Right lobe of liver (tissue), 6 donors: ENCODE measurements around the gene ZNF438. TPM values are rescaled to one million over a fixed set of nuclear protein-coding genes. Genes with fewer than 3 reads are reported as not detected.

Source experiments
- ATAC-seq, 4 donors: fragments of 200-7000 bp; cut with Tn5 transposase; one replicate each; pipeline ENCODE4 v1.9.1; 2020; ENCODE audit warnings: mild to moderate bottlenecking in 4 of 4, moderate library complexity in 4 of 4
- DNase-seq, 3 donors: peaks; one replicate each; pipeline ENCODE4 v3.0.0-alpha.2; 2020
- H3K27ac ChIP-seq, 3 donors: fragments of 200-600 bp; one replicate each; pipeline ENCODE4 v1.8.0; 2022
- H3K27me3 ChIP-seq, 2 donors: fragments of 200-600 bp; one replicate each; pipeline ENCODE4 v1.8.0; 2022
- H3K36me3 ChIP-seq, 4 donors: fragments of 200-600 bp; sonication (generic) in 1 of 4; one replicate each; pipeline versions ENCODE4 v1.5.1 to v1.8.0; 2017 to 2022; ENCODE audit warnings: control low read depth in 1 of 4
- H3K4me1 ChIP-seq, 4 donors: fragments of 200-600 bp; sonication (generic) in 1 of 4; one replicate each; pipeline versions ENCODE4 v1.5.1 to v1.8.0; 2017 to 2022; ENCODE audit warnings: control low read depth in 1 of 4
- H3K4me3 ChIP-seq, 3 donors: fragments of 200-600 bp; one replicate each; pipeline ENCODE4 v1.8.0; 2022
- H3K9me3 ChIP-seq, 4 donors: fragments of 200-600 bp; sonication (generic) in 1 of 4; one replicate each; pipeline versions ENCODE4 v1.5.1 to v1.8.0; 2017 to 2022; ENCODE audit warnings: control low read depth in 1 of 4
- CTCF ChIP-seq, 4 donors: fragments of 200-600 bp in 3 of 4; fragments of 450-650 bp in 1 of 4; IDR thresholded peaks; one replicate each; pipeline versions ENCODE4 v1.5.1 to v1.8.0; 2016 to 2022; ENCODE audit warnings: antibody characterized with exemption in 4 of 4, mild to moderate bottlenecking in 2 of 4
- POLR2A ChIP-seq: fragments of 450-650 bp; IDR thresholded peaks from one replicate; pipeline ENCODE4 v1.6.1; 2017; ENCODE audit warnings: antibody characterized with exemption, mild to moderate bottlenecking
- WGBS: methylation state at CpG from one replicate; pipeline ENCODE4 v1.1.6; 2018; ENCODE audit warnings: low coverage, low lambda C conversion rate; ENCODE audit not compliant: insufficient coverage; ENCODE audit errors: missing lambda C conversion rate; 5-methylcytosine and 5-hydroxymethylcytosine counted together
- intact Hi-C, 2 donors: fragments of 100-400 bp; cut with DNase I; formaldehyde crosslinking; loops; one replicate each; pipeline versions ENCODE4 v1.11.2 to v1.14.1; 2022
- total RNA-seq, 6 experiments: library from RNA; depleted of rRNA in 2 of 6; stranded (reverse); fragments of >200 nt in 2 of 6; fragmentation: NEBNext Ultra II Directional in 3 of 6; extraction: Animal tissue kit (Norgen Biotek cat#: 25700) in 3 of 6; gene quantifications; one replicate each; pipeline versions ENCODE4 v1.1.0 to v1.2.4, GENCODE V29; 2016 to 2023
- donor health status: DM: no; HTN: yes; CAD: no.
- donor health status: DM: no; HTN: no; CAD: no.
- donor health status: DM: no; HTN: no; CAD: no.
- donor health status: DM: no; HTN: yes; CAD: no.
- donor health status: DM: no; HTN: yes; CAD: no.

Gene ZNF438
- total RNA-seq, 6 experiments from 2014 or later: 2.5 to 5.2 (median 3.3) TPM

- Histone ChIP-seq H3K4me1 (no peaks in the 10 kb centered on the region), H3K27ac (no peak overlapping the region), H3K4me3 (no peak overlapping the region), H3K9me3 (no peaks in the 10 kb centered on the region), H3K36me3 (no peaks in the 10 kb centered on the region), H3K27me3 (no peaks in the 10 kb centered on the region)
- no peak for ATAC-seq
- no peak for DNase-seq
- WGBS: 93% methylated on average over 3 of the region's 3 CpGs
- TF ChIP-seq CTCF (IDR thresholded peaks at IDR 0.05): no peak
- no peak for TF ChIP-seq POLR2A
- intact Hi-C loops: no loop called here
Observed at GRCh38 chr10:30849231-30850035, 182.2 kb downstream of the ZNF438 start.

- Histone ChIP-seq H3K9me3 (no peaks in the 10 kb centered on the region), H3K27ac (no peak overlapping the region), H3K4me1 (no peaks in the 10 kb centered on the region), H3K36me3 (no peaks in the 10 kb centered on the region), H3K4me3 (no peak overlapping the region), H3K27me3 (no peaks in the 10 kb centered on the region)
- 86% methylated on average over 11 of the region's 11 CpGs for WGBS
- ATAC-seq (no peak), DNase-seq (no peak)
- TF ChIP-seq POLR2A: no peak
- TF ChIP-seq CTCF (IDR thresholded peaks at IDR 0.05): no peak
- intact Hi-C loops: no loop called here
Observed at GRCh38 chr10:30848396-30849032, 183.2 kb downstream of the ZNF438 start.

GRCh38 chr10:30847642-30848041 is 184.0 kb downstream of the ZNF438 start:
- no peak for ATAC-seq
- intact Hi-C loops: no loop called here
- WGBS: no CpG with 5 or more reads among the region's 10 CpGs

GRCh38 chr10:30847199-30847598 is 184.5 kb downstream of the ZNF438 start:
- Histone ChIP-seq H3K4me1 (no peaks in the 10 kb centered on the region), H3K9me3 (no peaks in the 10 kb centered on the region), H3K36me3 (no peaks in the 10 kb centered on the region), H3K4me3 (no peak overlapping the region), H3K27ac (no peak overlapping the region), H3K27me3 (no peaks in the 10 kb centered on the region)
- no peak for TF ChIP-seq CTCF (IDR thresholded peaks at IDR 0.05)
- no peak for TF ChIP-seq POLR2A
- DNase-seq (no peak), ATAC-seq (no peak)
- WGBS: 80% methylated on average over 2 of the region's 6 CpGs
- intact Hi-C loops: no loop called here

More at GRCh38 chr10:30847642-30848041, 184.0 kb downstream of the ZNF438 start:
- H3K4me1 ChIP-seq: no peaks in the 10 kb centered on the region
- no peak for DNase-seq
- H3K36me3 ChIP-seq: no peaks in the 10 kb centered on the region
- H3K9me3 ChIP-seq: no peaks in the 10 kb centered on the region
- H3K4me3 ChIP-seq: no peak overlapping the region
- TF ChIP-seq POLR2A (no peak), CTCF (IDR thresholded peaks at IDR 0.05) (no peak)
- H3K27me3 ChIP-seq: no peaks in the 10 kb centered on the region
- H3K27ac ChIP-seq: no peak overlapping the region
